IPS-11a (cell line): Measurements from ENCODE around the gene HEATR5A.

Experiments
- H3K4me3 ChIP-seq: one replicate; pipeline ENCODE4 v1.5.1; 2013; ENCODE audit warnings: low read depth, low read length, control low read depth

HEATR5A gene

DNA sequence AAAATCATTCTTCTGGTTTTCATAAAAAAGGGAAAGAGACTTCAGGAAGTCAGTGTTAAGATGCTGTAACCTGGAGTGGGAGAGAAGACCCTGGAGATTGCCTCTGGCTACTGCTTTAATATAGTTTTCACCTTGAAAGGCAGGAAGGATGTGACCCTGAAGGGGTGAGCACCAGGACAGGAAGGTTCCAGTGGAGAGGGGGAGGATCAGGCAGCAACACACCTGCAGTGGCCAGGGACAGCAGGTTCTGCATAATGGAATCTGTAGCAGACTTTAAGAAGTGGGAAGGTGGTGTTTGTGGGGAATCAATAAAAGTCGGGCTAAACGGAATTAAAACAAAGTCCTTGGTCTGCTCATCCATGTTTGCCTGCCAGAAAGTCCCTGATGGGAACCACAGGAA is 6.3 kb upstream of the HEATR5A start:
- no peak overlapping the region for H3K4me3 ChIP-seq

DNA sequence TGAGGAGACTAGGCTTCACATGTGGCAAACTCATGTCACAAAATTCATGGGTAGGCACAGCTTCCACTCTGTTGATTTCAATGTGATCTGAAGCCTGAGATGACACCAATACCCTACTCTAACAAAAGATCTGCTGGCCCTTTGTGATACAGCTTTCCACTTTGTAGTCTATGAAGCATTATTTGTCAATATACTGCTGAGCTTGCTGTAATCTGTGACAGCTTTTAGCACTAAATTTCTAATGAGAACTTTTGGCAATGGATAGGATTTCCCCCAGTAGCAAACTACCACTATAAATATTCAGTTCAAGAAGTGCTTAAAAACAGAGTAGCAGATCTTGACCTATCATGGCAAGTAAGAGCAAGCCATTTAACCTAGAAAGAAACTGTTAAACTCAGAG is 5.6 kb upstream of the HEATR5A start:
- H3K4me3 ChIP-seq: no peak overlapping the region

DNA sequence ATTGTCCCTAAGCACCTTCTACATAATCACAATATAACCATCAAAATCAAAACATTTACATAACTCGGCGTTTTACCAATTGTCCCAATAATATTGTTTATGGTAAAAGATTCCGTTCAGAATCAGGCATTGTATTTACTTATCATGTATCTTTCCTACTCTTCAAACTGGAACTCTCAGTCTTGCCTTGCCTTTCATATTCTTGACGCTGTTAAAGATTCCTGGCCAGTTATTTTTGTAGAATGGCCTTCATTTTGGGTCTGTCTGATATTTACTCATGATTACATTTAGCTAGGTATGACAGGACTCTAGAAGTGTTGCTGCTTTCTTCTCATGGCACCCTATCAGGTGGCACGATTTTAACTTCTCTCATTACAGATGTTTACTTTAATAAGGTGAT is 850 bp upstream of the HEATR5A start:
- H3K4me3 ChIP-seq: peak overlapping the region; percentile 28

DNA sequence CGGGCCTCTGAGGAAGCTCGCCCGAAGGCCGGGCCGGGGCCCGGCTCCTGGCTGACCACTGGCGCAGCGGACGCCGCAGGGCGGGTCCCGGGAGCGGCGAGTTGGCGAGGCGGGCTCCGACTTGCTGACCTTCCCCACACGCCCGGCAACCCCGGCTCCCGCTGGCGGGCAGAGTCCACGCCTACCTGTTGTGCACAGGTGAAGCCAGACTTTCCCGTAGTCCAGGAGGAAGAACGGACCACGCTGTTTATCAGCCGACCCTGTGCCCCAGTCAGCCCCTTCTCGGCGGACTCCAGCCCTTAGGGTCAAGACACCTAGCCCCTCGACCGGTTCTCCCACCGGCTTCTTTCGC is 407 bp downstream of the HEATR5A start:
- H3K4me3 ChIP-seq: peak overlapping the region; percentile 75

DNA sequence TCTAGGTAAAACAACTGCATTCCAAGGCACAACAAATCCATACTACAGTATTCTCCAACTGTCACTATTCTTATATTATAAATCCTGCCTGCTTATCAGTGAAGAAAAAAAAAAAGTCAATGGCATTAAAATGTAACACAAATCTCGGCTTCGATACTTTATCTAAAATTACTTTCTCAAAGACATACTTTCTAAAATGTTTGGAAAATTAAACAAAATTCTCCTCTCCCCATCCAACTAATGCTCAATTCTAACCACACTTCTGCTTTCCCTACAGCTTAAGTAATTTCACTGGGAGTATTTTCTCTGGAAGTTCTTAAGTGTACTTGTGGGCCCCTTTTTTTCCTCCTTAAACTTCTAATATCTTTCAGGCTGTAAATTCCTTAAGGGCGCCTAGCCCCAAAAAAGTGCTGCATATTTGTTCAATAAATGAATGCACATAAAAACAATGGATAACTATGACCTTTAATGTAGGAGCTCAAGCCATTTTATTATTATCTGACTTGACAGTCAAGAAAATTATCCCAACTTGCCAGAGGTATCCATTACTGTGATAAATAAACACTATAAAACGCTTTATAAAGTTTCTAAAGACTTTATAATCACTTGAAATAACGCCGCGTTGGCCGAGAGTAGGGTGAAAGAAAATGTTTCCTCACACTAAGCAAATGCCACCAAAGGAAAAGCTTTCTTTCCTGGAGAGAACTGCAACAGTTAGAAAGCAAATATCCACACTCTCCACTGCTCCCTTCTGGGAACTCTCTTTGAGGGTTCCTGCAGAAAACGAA is 977 bp downstream of the HEATR5A start:
- peak overlapping the region; percentile 75 for H3K4me3 ChIP-seq

DNA sequence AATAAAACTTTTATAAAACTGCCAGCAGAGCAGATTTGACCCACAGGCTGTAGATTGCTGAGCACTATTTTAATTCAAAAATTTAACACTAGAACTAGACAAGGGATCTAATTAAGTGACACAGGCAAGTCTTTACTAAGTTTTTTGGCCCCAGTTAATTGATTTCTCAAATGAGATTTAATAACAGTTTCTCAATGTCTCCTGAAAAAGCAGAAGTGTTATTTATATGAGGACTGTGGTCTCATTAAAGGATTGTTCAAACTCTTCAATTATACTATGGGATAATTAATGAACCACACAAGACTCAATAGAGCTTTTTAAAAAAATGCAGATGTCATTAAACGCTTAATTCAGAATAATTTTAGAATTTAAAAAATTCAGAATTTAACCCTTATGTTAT is 1.9 kb downstream of the HEATR5A start:
- H3K4me3 ChIP-seq: no peak overlapping the region

DNA sequence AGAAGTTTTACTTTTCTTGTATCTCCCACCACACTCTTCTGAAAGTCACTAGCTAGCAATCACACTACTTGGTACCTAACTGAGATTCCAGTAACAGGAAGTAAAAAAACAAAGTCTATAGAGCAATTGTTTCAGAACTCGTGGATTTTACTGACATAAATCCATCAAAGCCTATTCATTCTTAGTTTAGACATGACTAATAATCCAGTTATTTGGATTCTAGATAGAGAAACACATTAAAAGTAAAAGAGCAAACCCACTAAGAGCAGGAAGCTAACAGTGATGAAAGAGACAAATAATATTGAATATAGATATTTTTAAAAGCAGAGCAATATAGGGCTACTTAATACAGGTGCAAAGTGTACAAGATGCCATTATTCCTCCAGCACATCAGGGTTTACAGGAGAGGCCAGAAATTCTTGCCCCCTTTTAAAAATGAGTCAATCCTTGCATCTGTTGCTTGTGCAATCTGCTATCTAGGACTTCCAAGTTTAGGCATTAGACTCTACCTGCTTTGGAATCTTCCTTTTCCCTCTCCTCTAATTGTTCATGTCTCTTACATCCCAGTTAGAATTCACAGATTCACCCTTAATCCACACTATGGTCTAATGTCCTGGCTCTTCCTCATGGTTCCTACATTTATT is 6.0 kb downstream of the HEATR5A start:
- no peak overlapping the region for H3K4me3 ChIP-seq

DNA sequence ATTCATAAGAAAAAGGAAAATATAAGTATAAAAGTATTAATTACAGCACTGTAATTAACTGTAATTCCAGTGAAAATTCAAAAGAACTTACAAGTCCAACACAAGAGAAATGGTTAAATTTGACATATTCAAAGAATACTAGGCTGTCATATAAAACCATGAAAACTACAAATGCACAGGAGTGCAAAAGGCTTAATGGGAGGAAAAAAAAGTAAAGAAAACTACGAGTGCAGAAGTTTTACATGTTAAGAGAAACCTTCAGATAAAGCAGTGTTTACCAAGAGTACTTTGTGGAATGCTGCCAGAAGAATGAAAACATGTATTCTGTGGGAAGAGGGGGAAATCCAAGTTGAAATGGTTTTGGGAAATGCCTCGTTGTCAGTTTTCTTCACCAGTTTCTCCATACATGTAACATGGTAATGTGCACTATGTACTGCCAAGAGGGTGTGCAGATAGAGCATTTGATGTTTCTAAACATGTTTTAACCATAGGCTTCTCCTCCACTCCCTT is 9.1 kb downstream of the HEATR5A start:
- no peak overlapping the region for H3K4me3 ChIP-seq

DNA sequence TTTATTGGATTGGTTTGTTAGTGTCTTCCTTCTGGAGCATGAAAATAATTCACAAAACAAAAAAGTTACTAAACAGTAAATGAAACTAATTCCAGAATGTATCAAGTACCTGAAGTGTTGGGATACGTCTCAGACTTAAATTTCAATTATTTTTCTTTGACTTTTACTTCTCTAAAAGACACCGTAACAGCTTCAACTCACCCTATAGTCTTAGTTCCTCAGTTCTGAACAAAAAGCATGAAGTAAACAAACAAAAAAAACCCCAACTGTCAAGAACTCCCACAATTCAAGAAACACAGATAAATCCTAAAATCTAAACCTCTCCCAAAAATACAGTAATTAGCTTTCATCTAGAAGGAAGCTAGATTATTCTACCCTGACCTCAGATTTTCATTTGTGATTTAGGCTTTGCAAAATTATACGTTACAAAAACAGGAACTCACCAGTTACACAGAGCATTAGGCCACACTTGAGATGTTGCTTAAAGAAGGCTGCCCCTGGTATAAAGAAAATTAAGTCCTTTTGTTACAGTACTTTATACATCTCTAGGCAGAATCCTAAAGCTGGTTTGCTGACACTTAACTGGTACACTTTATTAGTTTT is 10.2 kb downstream of the HEATR5A start:
- no peak overlapping the region for H3K4me3 ChIP-seq

DNA sequence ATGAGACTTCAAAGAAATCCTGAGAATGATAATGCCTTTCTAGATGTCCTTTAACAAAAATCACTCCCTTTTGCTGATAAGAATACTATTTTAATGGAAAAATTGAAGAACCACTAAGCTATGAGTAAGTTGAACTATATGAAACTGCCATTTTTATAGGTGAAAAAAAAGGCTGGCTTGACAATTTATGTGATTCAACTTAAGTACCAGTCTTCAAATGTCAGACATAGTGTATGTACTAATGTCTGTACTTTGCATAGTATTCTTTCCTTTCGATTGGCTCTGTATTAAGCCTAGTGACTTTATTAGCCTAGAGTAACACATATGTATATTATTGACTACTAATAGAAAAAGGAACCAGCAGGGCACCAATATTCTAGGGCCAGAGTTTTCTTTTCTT is 11.9 kb downstream of the HEATR5A start:
- H3K4me3 ChIP-seq: no peak overlapping the region

DNA sequence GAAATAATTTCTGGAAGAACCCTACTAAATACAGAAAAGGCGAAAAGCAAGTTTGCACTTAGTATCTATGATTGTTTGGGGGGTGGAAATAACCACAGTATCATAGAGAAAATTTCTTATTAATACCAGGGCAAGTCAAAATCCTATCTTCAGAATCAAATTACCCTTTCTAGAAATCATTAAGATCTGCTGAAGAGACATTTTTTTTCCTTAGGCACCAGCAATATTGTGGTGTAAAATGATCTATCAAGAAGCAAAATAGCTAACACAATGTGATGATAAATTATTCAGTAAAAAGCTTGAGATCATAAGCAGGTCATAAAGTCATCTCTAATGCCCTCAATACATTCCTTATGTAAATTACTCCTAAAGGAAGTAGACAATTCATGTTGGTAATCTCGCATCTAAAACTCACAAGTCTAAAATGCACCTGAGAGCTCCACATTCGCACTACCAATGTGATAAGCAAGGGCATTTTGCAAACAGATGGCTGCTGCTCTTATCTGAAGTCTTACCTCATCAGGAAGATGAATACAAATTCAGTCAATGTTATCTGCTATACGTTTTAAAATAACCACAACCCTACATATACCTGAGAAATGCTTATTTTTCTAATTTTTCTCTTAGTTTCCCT is 14.6 kb downstream of the HEATR5A start:
- no peak overlapping the region for H3K4me3 ChIP-seq

DNA sequence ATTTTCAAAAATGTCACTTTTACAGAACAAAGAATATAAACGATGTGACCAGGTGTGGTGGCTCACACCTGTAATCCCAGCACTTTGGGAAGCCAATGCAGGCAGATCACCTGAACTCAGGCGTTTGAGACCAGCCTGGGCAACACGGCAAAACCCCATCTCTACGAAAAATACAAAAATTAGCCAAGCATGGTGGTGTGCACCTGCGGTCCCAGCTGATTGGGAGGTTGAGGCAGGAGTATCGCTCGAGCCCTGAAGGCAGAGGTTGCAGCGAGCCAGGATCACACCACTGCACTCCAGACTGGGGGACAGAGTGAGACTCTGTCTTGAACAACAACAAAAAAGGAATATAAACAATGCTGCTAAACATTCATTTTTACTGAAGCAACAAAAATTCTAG is 15.2 kb downstream of the HEATR5A start:
- H3K4me3 ChIP-seq: no peak overlapping the region

DNA sequence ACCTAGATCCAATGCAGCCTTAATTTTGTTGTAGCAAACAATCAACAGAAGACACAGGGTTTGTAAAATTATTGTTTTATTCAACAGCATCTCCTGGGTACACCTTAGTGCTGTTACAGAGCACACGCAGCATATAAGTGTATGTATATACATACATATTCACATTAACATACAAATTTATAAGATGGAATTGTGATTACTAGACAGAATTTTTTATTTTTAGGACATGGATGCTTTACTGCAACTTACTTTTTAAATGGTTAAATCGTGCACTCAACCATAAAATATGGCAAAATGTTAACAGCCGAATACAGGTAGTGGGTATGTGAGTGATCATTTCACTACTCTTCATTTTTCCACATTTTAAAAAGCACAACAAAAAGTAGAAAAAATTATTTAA is 16.6 kb downstream of the HEATR5A start:
- no peak overlapping the region for H3K4me3 ChIP-seq

DNA sequence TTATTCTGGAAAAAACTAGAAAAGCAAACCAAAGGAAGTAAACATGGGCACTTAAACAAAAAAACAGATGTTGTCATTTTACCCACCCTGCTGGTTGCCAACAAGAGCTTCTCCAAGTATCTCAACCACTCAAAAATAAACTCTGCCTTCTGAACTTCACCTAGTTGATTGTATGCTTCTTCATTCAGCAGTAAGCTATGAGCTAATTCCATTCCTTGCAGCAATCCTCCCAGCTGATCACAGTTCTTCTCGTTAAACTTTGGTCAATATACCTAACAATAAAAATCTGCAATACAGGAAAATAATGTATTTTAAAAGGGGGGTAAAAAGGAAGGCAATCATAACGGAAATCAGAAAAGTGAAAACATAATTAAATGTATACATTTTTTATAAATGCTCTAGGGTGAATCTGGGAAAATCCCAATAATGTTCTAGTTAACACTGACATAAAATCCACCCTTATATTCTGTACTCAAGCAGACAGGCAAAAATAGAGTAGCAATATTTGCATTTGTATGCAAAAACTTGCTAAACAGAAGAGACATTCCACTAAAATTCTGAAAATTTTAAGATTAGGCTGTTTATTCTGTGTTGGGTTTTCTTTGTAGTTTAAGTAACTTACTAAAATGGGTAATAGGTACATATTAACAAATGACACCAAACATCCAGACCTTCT is 17.4 kb downstream of the HEATR5A start:
- no peak overlapping the region for H3K4me3 ChIP-seq

DNA sequence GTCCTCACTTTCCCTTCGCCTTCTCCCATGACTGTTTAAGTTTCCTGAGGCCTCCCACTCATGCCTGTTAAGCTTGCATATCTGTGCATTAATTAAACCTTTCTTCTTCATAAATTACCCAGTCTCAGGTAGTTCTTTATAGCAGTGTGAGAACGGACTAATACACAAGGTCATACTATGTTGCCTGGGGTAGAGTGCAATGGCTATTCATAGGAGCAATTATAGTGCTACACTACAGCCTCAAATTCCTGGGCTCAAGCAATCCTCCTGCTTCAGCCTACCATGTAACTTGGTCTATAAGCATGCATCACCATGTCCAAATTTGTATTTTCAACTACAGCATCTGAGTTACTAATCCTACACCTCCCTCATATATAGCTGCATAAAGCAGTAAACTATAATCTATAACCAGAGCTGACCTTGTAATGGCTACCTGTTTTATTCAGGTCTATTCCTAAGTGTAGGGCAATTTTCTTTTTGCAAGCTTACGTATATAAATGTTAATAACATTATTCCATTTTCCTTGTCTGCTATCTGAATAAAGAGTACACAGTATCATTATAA is 18.9 kb downstream of the HEATR5A start:
- H3K4me3 ChIP-seq: no peak overlapping the region

DNA sequence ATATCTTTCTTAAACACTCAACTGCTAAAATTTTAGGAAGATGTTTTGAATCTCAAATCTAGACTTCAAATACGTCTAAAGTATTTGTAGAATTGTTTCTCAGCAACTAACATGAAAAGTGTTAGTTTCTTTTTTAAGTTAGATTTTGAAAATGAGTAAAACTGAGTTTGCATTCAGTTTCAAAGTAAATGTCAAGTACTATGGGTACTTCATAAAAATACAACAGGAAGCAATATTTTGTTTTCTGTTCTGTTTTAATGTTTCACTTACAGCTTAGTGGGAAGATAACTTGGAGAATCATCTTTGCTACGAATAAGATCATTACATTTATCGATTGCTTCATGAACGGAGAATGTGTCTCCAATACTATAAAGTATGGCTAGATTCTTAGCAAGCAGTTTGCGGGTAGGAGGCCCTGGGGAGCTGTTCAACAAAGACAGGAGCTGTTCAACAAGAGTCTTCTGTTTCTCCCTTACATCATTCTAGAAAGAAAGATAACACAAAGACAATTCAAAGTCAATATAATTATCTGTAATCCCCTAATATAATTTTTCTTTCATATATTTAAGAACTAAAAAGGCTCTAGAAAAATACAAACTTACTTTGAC is 20.2 kb downstream of the HEATR5A start:
- no peak overlapping the region for H3K4me3 ChIP-seq

DNA sequence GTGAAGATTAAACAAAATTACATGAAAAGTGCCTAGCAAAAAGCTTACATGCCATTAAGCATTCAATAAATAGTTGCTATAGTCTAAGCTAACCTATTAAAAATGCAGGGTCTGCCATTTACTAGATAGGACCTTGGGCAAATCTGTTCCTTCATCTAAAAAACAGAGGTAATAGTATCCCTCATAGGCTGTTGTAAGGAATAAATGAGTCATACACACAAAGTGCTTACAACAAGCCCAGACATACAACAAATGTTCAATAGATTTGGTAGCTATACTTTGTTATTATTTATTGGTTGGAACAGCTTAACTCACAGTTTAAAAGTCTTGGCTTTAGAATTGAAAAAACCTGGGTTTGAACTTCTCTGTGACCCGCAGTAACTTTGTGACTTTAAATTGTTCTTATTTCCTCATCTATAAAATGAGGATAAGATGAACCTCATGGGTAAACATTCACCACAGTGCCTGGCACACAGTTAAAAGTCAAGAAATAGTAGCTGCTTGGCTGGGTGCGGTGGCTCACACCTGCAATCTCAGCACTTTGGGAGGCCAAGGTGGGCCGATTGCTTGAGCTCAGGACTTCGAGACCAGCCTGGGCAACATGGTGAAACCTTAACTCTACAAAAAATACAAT is 24.7 kb downstream of the HEATR5A start:
- no peak overlapping the region for H3K4me3 ChIP-seq

DNA sequence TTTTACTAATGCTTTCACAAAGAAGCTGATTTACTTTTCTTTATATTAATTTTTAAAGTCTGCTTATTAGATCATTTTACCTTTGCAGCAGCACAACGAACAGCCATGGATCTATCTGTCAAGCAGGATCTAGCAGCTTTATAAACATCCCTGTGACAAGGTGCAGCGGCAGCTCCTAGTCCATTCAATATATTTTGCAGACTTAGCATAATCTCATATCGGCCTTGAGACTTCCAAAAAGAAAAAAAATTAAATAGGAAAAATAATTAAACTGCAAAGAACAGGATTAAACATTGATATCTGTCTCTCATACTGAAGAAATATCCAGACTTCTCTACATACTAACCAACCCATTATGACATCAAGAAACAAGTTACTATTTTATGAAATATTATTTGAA is 25.2 kb downstream of the HEATR5A start:
- no peak overlapping the region for H3K4me3 ChIP-seq

DNA sequence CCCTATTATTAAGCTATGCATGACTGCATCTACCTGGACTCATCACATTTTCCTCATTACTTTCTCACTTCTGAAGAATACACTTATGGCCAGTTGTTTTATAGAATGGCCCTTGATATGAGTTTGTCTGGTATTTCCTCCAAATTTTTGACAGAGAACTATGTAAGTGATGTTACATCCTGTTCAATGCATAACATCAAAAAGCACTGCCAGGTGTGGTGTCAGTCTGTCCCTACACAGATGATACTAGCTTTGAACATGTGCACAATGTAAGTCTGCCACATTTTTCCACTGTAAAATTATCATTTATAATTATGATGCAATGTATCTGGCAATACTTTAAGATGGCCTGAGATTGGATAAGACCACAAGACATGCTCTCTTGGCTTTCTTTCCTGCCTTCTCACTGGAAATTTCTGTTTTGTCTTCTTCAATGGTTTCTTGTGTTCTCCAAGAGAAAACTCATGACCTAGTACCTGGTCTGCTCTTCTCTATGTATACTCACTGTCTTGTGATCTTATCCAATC is 28.3 kb downstream of the HEATR5A start:
- no peak overlapping the region for H3K4me3 ChIP-seq

DNA sequence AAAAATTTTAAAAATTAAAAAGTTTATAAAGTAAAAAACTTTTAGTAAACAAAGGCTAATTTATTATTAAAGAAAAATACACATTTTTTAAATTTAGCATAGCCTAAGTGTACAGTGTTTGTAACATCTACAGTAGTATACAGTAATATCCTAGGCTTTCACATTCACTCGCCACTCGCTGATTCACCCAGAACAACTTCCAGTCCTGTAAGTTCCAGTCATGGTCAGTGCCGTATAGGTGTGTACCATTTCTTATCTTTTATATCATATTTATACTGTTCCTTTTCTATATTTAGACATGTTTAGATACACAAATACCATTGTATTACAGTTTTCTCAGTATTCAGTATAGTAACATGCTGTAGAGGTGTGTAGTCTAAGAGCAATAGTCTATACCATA is 28.9 kb downstream of the HEATR5A start:
- H3K4me3 ChIP-seq: no peak overlapping the region
